G401.6 (cell line): ENCODE results near the gene SDK2.

ENCODE experiments used
- FAIRE-seq: peaks from 2 replicates; lab custom pipeline; 2012; peaks lifted over from hg19 to GRCh38; lab: Jason Lieb, UNC

Gene SDK2

DNA sequence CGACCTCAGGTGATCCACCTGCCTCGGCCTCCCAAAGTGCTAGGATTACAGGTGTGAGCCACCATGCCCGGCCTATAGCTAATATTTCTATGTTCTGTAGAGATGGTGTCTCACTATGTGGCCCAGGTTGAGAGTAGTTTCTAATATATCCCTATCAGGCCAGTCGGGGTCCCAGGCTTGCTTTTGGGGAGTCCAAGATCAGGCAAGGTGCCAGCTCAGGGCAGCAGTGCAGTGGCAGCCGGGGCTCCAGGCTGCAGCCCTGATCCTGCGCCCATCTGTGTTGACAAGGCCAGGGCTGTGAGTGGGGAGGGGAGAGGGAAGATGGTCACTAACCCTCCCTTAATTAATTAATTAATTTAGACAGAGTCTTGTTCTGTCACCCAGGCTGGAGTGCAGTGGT lies 254.8 kb downstream of the SDK2 start:
- no peak for FAIRE-seq

- FAIRE-seq, result no peak
Observed at GRCh38 chr17:73388578-73388905, 255.7 kb downstream of the SDK2 start.

DNA sequence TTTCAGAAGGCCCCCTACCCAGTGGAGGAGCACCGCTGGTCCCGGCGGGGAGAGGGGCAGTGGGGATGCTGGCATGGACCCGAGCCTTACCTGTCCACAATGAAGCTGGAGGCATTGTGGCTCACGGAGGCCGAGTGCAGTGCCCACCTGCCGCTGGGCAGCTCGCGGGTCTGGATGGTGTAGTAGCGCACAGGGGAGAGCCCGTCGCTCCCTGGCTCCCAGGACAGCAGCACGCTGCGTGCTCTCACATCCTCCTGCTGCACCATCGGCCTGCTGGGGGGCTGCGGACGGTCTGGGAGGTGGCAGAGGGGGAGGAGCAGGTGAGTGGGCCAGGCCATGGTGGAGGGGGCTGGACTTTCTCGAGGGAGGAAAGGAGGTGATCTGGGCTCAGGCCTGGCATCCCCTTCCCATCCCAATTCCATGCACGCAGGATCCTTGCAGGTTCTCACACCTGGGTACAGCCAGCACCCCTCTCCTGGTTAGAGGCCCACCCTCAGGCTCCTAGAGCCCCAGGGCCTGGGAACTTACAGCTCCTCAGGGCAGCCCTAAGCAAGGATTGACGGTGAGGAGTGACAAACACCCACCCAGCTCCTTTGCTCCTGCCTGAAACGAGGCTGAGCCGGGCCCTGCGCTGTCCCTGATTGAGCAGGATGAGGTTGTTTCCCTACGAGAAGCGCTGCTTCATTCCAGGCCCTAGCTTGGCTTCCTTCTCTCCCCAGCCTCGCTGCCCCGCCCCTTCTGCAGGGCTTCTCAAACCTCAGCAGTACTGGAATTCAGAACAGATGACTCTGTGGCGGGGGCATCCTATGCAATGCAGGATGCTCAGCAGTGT lies 256.3 kb downstream of the SDK2 start:
- FAIRE-seq, result no peak

DNA sequence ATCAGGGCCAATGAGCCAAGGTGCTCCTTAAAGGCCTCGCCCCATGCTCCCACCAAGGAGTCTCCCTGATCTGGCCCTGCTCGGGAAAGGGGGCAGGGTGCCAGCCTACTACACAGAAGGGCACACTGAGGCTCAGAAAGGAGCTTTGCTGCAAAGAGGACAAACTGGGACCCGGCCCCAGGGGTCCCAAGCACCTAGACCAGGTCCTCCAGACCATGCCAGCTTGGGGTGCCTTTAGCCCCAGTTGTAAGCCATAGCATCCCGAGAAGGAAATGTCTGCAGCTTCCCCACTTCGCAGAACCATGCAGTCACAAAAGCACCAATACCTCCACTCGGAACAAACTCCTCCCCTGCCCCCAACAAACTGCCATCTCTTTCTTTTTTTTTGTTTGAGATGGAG lies 257.7 kb downstream of the SDK2 start:
- no peak for FAIRE-seq

- FAIRE-seq, result no peak
Observed at GRCh38 chr17:73384926-73385325, 259.3 kb downstream of the SDK2 start.

DNA sequence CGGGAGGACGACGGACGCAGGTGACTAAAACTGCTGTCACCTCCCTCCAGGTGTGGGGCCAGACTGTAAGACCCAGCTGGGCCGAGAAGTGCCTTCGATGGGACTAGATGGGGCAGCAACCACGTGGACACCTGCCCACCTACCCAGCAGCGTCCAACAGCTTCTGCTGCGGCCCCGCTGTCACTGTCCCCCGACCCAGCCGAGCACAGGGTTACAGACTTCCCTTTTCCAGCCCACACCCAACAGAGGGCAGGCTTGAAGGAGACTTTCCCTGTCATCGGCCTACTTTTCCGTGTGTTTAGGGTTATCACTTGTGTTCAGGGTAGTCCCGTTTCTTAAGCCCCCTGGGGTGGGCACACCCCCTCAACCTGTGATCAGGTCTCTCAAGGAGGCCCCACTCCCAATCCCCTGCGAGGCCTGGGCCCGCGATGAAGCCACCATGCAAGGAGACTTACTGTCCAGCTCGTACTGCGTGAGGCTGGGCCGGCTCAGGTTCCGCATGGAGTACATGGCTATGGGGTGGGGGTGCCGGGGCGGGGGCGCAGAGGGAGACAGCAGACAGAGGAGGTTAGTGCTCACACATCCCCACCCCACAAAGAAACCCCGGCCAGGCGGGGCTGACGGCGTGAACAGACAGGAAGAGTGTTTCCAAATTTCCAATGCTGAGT lies 263.7 kb downstream of the SDK2 start:
- FAIRE-seq, result no peak

DNA sequence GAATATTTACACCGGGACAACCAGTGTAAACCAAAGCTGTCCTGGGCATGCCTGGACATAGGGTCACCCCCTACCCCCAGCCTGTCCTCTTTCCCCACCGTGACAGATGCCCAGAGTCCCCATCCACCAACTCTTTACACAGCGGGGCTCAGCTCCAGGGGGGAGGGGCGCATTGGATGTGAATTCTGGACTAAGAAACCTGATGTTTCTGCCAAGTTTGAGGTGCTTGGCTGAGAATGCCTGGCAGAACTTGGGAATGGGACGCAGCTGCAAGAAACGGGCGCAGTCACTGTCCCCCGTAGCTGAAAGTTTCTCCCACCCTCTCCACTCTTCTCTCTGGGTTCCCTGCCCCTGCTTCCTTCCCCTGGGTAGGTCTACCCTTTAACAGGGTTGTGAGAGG lies 264.4 kb downstream of the SDK2 start:
- no peak for FAIRE-seq

DNA sequence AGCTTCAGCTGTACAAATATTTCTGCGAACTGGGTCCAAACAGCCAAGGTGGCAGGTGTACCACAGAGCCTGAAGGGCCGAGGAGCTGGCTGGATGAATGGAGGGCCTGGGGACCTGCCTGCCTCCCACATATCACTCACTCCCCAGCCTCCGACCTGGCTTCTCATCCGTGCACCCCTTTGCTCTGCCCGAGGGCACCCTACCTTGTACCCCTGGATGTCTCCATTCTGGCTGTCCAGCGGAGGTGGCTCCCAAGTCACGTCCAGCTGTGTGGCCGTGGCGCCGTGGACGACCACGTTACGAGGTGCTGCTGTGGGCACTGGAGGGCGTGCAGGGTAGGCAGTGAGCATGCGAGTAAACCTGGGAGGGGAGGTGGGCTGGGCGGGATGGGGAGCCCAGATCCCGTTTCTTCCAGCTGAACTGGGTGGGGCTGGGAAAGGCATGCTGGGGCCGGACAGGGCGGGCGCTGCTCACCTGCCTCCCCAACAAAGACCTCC lies 265.2 kb downstream of the SDK2 start:
- no peak for FAIRE-seq

GRCh38 chr17:73376636-73377035 lies 267.6 kb downstream of the SDK2 start:
- no peak for FAIRE-seq

- FAIRE-seq, result no peak
Observed at GRCh38 chr17:73376152-73376551, 268.1 kb downstream of the SDK2 start.

DNA sequence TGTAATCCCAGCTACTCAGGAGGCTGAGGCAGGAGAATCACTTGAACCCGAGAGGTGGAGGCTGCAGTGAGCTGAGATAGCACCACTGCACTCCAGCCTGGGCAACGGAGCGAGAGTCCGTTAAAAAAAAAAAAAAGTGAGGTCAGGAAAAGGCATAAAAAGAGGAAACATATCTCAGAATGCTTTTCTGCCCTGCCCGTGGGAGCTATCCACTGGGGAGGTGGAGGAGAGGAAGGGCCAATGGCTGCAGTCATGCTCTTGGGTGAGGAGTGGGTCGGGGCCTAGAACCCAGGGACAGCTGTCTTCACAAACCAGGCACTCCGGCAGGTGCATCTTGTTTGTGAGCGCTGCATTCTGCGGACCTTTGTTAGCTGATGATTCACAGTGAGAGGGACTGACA lies 272.4 kb downstream of the SDK2 start:
- FAIRE-seq, result no peak

GRCh38 chr17:73371285-73371684 lies 273.0 kb downstream of the SDK2 start:
- no peak for FAIRE-seq

DNA sequence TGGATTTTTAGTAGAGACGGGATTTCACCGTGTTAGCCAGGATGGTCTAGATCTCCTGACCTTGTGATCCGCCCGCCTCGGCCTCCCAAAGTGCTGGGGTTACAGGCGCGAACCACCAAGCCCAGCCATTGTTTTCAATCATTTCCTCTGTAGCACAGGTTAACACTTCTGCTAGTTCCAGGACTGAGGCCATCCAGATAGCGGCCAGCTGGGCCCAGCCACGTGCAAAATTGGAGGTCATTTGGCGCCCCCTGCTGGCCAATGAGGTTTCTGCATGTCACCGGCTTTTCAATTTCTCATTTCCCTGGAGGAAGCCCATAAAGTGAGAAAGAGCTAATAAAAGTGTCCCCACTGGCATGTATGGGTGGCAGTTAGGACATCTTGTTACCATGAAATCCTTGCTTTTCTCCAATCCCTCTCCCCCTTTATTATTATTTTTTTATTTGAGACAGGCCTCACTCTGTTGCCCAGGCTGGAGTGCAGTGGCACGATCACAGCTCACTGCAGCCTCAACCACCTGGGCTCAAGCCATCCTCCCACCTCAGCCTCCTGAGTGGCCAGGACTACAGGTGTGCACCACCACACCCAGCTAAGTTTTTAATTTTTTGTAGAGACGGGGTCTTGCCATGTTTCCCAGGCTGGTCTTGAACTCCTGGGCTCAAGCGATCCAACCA lies 274.3 kb downstream of the SDK2 start:
- peak; percentile 93 for FAIRE-seq

- no peak for FAIRE-seq
Observed at GRCh38 chr17:73369111-73369521, 275.1 kb downstream of the SDK2 start.

DNA sequence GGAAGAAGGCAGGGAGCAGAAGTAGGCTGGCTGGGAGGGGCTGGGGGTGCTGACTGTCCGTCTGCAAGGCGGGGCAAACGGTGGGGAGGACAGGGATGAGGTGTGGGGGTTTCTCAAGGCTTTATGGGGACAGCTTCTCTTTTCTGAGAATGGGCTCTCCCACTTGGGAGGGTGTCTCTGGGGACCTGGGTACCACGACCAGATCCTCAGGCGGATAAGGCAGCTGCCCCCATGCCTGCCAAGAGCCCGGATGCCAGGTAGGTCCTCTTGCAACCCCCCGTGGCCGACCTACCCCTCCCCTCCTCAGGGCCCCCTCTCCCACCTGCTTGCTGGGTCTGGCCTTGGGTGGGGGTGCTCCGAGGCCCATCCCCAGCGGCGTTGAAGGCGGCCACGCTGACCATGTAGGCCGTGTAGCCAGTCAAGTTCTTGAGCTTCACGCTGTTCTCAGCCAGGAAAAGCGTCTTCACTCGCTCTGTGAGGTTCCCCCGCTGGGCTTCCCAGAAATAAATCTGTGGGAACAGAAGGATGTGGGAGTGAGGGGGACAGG lies 276.1 kb downstream of the SDK2 start:
- FAIRE-seq, result no peak

- FAIRE-seq, result no peak
Observed at GRCh38 chr17:73365906-73366623, 278.2 kb downstream of the SDK2 start.

- no peak for FAIRE-seq
Observed at GRCh38 chr17:73365301-73365874, 278.9 kb downstream of the SDK2 start.

GRCh38 chr17:73364155-73364522 lies 280.1 kb downstream of the SDK2 start:
- no peak for FAIRE-seq

- FAIRE-seq, result no peak
Observed at GRCh38 chr17:73363442-73364154, 280.6 kb downstream of the SDK2 start.

DNA sequence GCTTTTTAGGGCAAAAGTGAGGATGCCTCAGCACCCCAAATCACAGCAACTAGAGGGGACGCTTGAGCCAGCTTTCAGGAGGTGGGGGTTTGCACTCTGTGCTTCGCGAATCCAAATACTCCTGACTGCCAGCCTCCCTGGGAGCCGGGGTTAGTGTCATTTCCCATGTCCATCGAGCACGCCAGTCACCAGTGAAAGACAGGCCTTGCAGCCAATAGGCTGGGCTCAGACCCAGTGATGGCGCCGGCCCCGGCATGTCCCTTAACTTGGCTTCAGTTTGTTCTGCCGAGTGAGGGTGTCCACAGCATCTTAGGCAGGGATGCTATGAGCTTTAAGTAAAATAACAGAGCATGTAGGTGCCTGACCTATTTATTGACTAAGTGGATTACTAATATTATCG lies 281.5 kb downstream of the SDK2 start:
- FAIRE-seq, result no peak
